ENCODE measurements around the gene LOXL1.

- TF ChIP-seq EZH2 (IDR thresholded peaks at IDR 0.05; ENCODE audit: low read length, missing control alignments), result no peak
- TF ChIP-seq, protein P1, sequence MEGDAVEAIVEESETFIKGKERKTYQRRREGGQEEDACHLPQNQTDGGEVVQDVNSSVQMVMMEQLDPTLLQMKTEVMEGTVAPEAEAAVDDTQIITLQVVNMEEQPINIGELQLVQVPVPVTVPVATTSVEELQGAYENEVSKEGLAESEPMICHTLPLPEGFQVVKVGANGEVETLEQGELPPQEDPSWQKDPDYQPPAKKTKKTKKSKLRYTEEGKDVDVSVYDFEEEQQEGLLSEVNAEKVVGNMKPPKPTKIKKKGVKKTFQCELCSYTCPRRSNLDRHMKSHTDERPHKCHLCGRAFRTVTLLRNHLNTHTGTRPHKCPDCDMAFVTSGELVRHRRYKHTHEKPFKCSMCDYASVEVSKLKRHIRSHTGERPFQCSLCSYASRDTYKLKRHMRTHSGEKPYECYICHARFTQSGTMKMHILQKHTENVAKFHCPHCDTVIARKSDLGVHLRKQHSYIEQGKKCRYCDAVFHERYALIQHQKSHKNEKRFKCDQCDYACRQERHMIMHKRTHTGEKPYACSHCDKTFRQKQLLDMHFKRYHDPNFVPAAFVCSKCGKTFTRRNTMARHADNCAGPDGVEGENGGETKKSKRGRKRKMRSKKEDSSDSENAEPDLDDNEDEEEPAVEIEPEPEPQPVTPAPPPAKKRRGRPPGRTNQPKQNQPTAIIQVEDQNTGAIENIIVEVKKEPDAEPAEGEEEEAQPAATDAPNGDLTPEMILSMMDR (conservative IDR thresholded peaks at IDR 0.05 in 1 of 2, IDR thresholded peaks at IDR 0.05 in 1 of 2; ENCODE audit: low read depth in 1 of 2, low read length in 2 of 2), result no peak
Measured at GRCh38 chr15:73892446-73893226, 33.6 kb upstream of the LOXL1 start.
